PC-9 (cell line): Measurements from ENCODE around the gene GPR35. TPM values are rescaled to one million over a fixed set of nuclear protein-coding genes. Genes with fewer than 3 reads are reported as not detected.

ENCODE experiments used
- BruUV-seq: library from RNA; stranded (reverse); fragments of 400-500 nt; replicated peaks from 2 replicates; lab custom pipeline; 2021; lab: Mats Ljungman, UMichigan
- CTCF ChIA-PET: fragments of 300-600 bp; sonication (Branson Sonifier 250); formaldehyde crosslinking; loops from one replicate; lab custom pipeline; 2022; ENCODE audit warnings: antibody characterized with exemption; lab: Charles Lee
- POLR2A ChIA-PET: fragments of 300-600 bp; sonication (Branson Sonifier 250); formaldehyde crosslinking; loops from one replicate; lab custom pipeline; 2022; ENCODE audit warnings: antibody characterized with exemption; ENCODE audit not compliant: unreplicated experiment; lab: Charles Lee
- DNase-seq, 2 experiments: peaks; one replicate each; pipeline versions ENCODE4 v3.0.0 to v3.0.0-alpha.2; 2015 to 2022; ENCODE audit warnings: mixed read lengths in 1 of 2
- H2AFZ ChIP-seq: fragments of 200-600 bp; sonication (generic); 2 replicates; pipeline ENCODE4 v1.8.1; 2017; ENCODE audit warnings: antibody characterized with exemption
- H3F3A ChIP-seq: fragments of 200-600 bp; sonication (generic); 2 replicates; pipeline ENCODE4 v1.8.1; 2017; ENCODE audit warnings: antibody characterized with exemption, mild to moderate bottlenecking, low read depth; ENCODE audit not compliant: insufficient read depth
- H3K27ac ChIP-seq: fragments of 200-600 bp; sonication (generic); 2 replicates; pipeline ENCODE4 v1.6.1; 2016; ENCODE audit warnings: mixed run types
- H3K27me3 ChIP-seq: fragments of 200-600 bp; sonication (generic); 2 replicates; pipeline ENCODE4 v1.6.1; 2016; ENCODE audit warnings: low read depth, mixed run types; ENCODE audit not compliant: insufficient read depth
- H3K36me3 ChIP-seq: fragments of 200-600 bp; sonication (generic); 2 replicates; pipeline ENCODE4 v1.6.1; 2016; ENCODE audit warnings: low read depth, mixed run types
- H3K4me1 ChIP-seq: fragments of 200-600 bp; sonication (generic); replicated peaks from 2 replicates; pipeline ENCODE4 v1.6.1; 2016; ENCODE audit warnings: mixed run types; ENCODE audit not compliant: insufficient read depth
- H3K4me2 ChIP-seq: fragments of 200-600 bp; sonication (generic); 2 replicates; pipeline ENCODE4 v1.6.1; 2017; ENCODE audit warnings: mixed run types
- H3K4me3 ChIP-seq: fragments of 200-600 bp; sonication (generic); 2 replicates; pipeline ENCODE4 v1.6.1; 2016; ENCODE audit warnings: mixed run types
- H3K79me2 ChIP-seq: fragments of 200-600 bp; sonication (generic); 2 replicates; pipeline ENCODE4 v1.6.1; 2017; ENCODE audit warnings: low read depth, mixed run types
- H3K9me2 ChIP-seq: fragments of 200-600 bp; sonication (generic); 2 replicates; pipeline ENCODE4 v1.8.1; 2017; ENCODE audit warnings: mild to moderate bottlenecking; ENCODE audit not compliant: insufficient read depth
- H3K9me3 ChIP-seq: fragments of 200-600 bp; sonication (generic); 2 replicates; pipeline ENCODE4 v1.8.1; 2016; ENCODE audit warnings: low read depth; ENCODE audit not compliant: insufficient read depth
- H4K20me1 ChIP-seq: fragments of 200-600 bp; sonication (generic); 2 replicates; pipeline ENCODE4 v1.8.1; 2017; ENCODE audit not compliant: insufficient read depth
- CTCF ChIP-seq: fragments of 200-600 bp; sonication (generic); conservative IDR thresholded peaks from 2 replicates; pipeline ENCODE4 v1.6.1; 2017; ENCODE audit warnings: mixed run types, antibody characterized with exemption, mild to moderate bottlenecking, moderate library complexity
- EZH2 ChIP-seq: fragments of 200-600 bp; sonication (generic); IDR thresholded peaks from 2 replicates; pipeline ENCODE4 v1.8.0; 2017; ENCODE audit warnings: antibody characterized with exemption, low read depth
- intact Hi-C: fragments of 100-400 bp; cut with micrococcal nuclease; formaldehyde crosslinking; loops from one replicate; pipeline ENCODE4 v1.10.0; 2022; ENCODE audit not compliant: unreplicated experiment
- total RNA-seq: library from RNA; stranded (reverse); gene quantifications from 2 replicates; pipeline ENCODE4 v1.2.3, GENCODE V29; 2021

GPR35 gene
- total RNA-seq, 1 experiment from 2014 or later: 1.1 TPM

GRCh38 chr2:240618776-240619175 lies 6.5 kb upstream of the GPR35 start:
- no TSS peak for BruUV-seq
- CTCF ChIA-PET: interaction anchor here (0.6 kb wide), 1 partner anchor 10 kb away, joined by 13 read pairs; no protein-coding TSS in a partner anchor
- Histone ChIP-seq H3K36me3 (no peaks in the 10 kb centered on the region), H3K9me3 (peaks cover 16% of the 10 kb centered on the region; the same call in 1 of the 2 replicates), H3K4me1 (no peaks in the 10 kb centered on the region), H3F3A (no peaks in the 10 kb centered on the region), H3K4me2 (no peak overlapping the region), H4K20me1 (no peaks in the 10 kb centered on the region), H3K9me2 (no peaks in the 10 kb centered on the region), H3K79me2 (no peaks in the 10 kb centered on the region), H3K4me3 (no peak overlapping the region), H3K27me3 (peaks cover 30% of the 10 kb centered on the region), H3K27ac (no peak overlapping the region), H2AFZ (no peak overlapping the region)
- no peak for DNase-seq
- TF ChIP-seq EZH2: no peak
- TF ChIP-seq CTCF: no peak
- intact Hi-C loops: no loop called here
- POLR2A ChIA-PET: no interaction called here

GRCh38 chr2:240619506-240620148 lies 5.7 kb upstream of the GPR35 start:
- Histone ChIP-seq H3K4me1 (no peaks in the 10 kb centered on the region), H3K4me2 (no peak overlapping the region), H3K36me3 (no peaks in the 10 kb centered on the region), H3K27me3 (peaks cover 30% of the 10 kb centered on the region), H3K9me2 (no peaks in the 10 kb centered on the region), H3K4me3 (no peak overlapping the region), H3K27ac (no peak overlapping the region), H3K79me2 (no peaks in the 10 kb centered on the region), H4K20me1 (no peaks in the 10 kb centered on the region), H3F3A (no peaks in the 10 kb centered on the region), H2AFZ (no peak overlapping the region), H3K9me3 (peaks cover 16% of the 10 kb centered on the region; the same call in 1 of the 2 replicates)
- intact Hi-C loops: no loop called here
- CTCF ChIA-PET: no interaction called here
- TF ChIP-seq EZH2: no peak
- no peak for TF ChIP-seq CTCF
- no peak for DNase-seq
- no TSS peak for BruUV-seq
- POLR2A ChIA-PET: no interaction called here

DNA sequence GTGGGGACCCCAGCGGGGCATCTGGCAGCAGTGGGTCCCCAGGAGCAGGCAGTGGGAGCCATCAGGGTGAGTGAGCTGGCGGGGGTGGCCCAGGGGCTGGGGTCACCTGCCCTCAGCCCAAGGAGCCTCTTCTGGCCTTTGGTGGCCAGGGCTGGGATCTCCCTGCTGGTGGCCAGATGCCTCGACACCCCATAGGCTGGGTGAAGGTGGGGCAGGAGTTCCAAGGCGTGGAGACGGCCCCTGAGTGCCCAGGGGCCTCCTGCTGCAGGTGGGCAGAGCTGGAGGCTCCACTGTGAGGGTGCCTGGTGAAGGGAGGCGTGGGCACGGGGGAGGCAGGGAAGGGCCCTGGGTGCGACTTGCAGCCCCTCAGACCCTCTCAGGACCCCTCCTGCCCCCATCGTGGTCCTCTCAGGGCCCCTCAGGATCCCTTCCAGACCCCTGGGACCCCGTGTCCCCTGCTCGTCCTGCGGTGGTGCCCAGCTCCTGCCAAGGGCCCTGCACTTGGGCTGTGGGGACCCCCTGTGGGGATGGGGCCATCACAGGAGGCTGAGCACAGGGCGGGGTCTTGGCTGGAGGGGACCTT lies 5.0 kb upstream of the GPR35 start:
- Histone ChIP-seq H3K9me2 (no peaks in the 10 kb centered on the region), H3K9me3 (peaks cover 16% of the 10 kb centered on the region; the same call in 1 of the 2 replicates), H3K4me1 (no peaks in the 10 kb centered on the region), H3K36me3 (no peaks in the 10 kb centered on the region), H3K27ac (no peak overlapping the region), H3K79me2 (no peaks in the 10 kb centered on the region), H2AFZ (no peak overlapping the region), H3K4me3 (no peak overlapping the region), H4K20me1 (no peaks in the 10 kb centered on the region), H3F3A (no peaks in the 10 kb centered on the region), H3K27me3 (peaks cover 30% of the 10 kb centered on the region), H3K4me2 (no peak overlapping the region)
- ChIA-PET POLR2A (no interaction called here), CTCF (no interaction called here)
- TF ChIP-seq EZH2 (no peak), CTCF (no peak)
- no peak for DNase-seq
- intact Hi-C loops: no loop called here
- BruUV-seq: no TSS peak
